Measurements from ENCODE around the gene ARID3B.

Gene ARID3B

GRCh38 chr15:74642348-74642733, 101.3 kb downstream of the ARID3B start:
- DNase-seq (ENCODE audit: low read depth, low spot score), result no peak

GRCh38 chr15:74642734-74643664, 102.0 kb downstream of the ARID3B start:
- DNase-seq (ENCODE audit: low read depth, low spot score), result no peak

DNA sequence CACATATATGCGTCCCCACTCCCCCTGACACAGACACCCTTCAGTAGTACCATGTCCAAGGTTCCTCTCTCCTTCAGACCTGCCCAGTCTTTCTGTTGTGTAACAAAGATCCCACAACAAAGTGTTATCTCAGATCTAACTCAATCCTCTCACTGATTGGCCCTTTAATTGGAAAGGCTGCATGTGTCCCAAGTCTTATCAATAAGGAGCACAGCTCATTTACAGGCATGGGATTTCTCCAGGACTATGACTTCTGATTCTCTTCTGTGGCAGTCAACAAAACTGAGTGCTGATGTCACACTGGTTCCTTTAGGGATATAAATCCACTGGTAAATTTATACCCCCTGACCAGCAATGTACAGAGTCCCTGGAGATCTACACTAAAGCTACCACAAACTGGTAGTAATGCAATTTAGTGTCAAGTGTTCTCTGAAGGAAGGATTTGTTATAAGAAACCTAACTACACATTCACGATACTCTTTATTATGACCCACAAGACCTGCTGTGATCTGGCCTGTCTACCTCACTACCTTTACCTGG, 102.7 kb downstream of the ARID3B start:
- no peak for DNase-seq (ENCODE audit: low read depth, low spot score)

DNA sequence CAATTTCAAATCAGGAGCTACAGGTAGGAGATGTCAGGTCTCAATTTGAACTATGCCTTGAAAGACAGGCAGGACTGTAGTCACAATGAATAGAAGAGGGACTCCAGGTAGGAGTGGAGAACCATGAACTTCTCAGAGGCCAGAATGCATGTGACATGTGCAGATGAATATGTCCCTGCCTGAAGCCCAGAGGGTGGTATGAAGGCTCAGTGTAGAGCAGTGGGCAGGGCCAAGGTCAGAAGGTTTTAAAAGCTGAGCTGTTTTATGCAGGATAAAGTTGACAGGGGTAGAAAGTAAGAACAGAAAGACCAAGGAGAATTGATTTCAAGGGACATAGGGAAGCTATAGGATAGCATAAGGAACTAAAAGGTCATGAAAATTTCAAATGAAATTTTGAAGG, 105.5 kb downstream of the ARID3B start:
- DNase-seq (ENCODE audit: low read depth, low spot score), result no peak
